Tibial artery (tissue), 4 donors: Measurements from ENCODE around the gene CORO1C.

Source experiments
- DNase-seq, 2 donors: peaks; one replicate each; pipeline ENCODE4 v3.0.0-alpha.2; 2019
- H3K27ac ChIP-seq, 2 donors: fragments of 200-600 bp; sonication (generic) in 1 of 2; 1 replicate in 1 of 2; 2 replicates in 1 of 2; pipeline ENCODE4 v1.5.1; 2018 to 2019; ENCODE audit warnings: mild to moderate bottlenecking in 1 of 2
- H3K27me3 ChIP-seq, 2 donors: fragments of 200-600 bp; sonication (generic) in 1 of 2; one replicate each; pipeline versions ENCODE4 v1.5.1 to v1.6.0; 2016 to 2019
- H3K36me3 ChIP-seq, 3 donors: fragments of 200-600 bp; sonication (generic) in 2 of 3; one replicate each; pipeline ENCODE4 v1.5.1; 2016 to 2019; ENCODE audit warnings: mild to moderate bottlenecking in 2 of 3
- H3K4me1 ChIP-seq, 4 donors: fragments of 200-600 bp; sonication (generic) in 2 of 4; 1 replicate in 3 of 4; 2 replicates in 1 of 4; pipeline ENCODE4 v1.5.1; 2016 to 2019
- H3K4me3 ChIP-seq, 2 donors: fragments of 200-600 bp; sonication (generic) in 1 of 2; 1 replicate in 1 of 2; 2 replicates in 1 of 2; pipeline ENCODE4 v1.5.1; 2018 to 2019; ENCODE audit warnings: mild to moderate bottlenecking in 2 of 2
- H3K9me3 ChIP-seq, 3 donors: fragments of 200-600 bp; sonication (generic) in 1 of 3; one replicate each; pipeline ENCODE4 v1.5.1; 2016 to 2019
- CTCF ChIP-seq, 2 experiments: fragments of 200-600 bp in 1 of 2; fragments of 450-650 bp in 1 of 2; IDR thresholded peaks; one replicate each; pipeline ENCODE4 v1.5.1; 2017 to 2019; ENCODE audit warnings: antibody characterized with exemption in 2 of 2, mild to moderate bottlenecking in 1 of 2, moderate library complexity in 1 of 2
- intact Hi-C: fragments of 100-400 bp; cut with DNase I; formaldehyde crosslinking; loops from one replicate; pipeline ENCODE4 v1.15.0; 2023; ENCODE audit warnings: low total_unique reads

The CORO1C gene

DNA sequence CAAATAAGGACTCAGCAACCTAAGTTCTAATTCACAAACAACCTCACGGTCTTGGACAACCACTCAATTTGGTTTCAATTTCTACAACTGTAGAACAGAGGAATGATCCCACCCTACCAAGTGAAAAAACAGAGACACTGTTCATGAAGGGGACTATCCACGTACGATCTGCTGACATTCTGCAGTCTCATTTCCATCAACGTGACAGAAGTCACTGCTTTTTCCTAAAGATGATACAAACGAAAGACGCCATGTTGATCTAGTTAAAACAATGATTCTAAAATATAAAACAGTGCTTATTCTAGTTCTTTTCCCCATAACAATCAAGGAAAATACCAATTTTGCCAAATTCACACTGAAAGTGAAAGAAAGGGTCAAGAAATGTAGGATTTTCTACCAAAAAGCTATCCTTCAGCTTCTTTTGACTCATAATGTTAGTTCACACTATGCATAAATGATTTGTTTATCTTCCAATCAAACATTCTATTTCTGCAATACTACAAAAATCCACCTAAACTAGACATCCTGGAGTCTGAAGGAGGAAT lies 38.1 kb downstream of the CORO1C start:
- H3K9me3 ChIP-seq = no peaks in the 10 kb centered on the region
- peak overlapping the region; percentile 80 to 94 for H3K27ac ChIP-seq
- no peaks in the 10 kb centered on the region for H3K27me3 ChIP-seq
- no peak for TF ChIP-seq CTCF (IDR thresholded peaks at IDR 0.05)
- H3K36me3 ChIP-seq = peaks cover 2 to 5% (median 5%) of the 10 kb centered on the region in 3 donors
- no peak overlapping the region for H3K4me3 ChIP-seq
- intact Hi-C loops = loop anchor here (5.0 kb wide), 1 partner anchor 39 kb away; the partner anchor contains the start of gene CORO1C
- no peak for DNase-seq
- H3K4me1 ChIP-seq = peaks cover 5 to 95% (median 75%) of the 10 kb centered on the region in 4 donors

DNA sequence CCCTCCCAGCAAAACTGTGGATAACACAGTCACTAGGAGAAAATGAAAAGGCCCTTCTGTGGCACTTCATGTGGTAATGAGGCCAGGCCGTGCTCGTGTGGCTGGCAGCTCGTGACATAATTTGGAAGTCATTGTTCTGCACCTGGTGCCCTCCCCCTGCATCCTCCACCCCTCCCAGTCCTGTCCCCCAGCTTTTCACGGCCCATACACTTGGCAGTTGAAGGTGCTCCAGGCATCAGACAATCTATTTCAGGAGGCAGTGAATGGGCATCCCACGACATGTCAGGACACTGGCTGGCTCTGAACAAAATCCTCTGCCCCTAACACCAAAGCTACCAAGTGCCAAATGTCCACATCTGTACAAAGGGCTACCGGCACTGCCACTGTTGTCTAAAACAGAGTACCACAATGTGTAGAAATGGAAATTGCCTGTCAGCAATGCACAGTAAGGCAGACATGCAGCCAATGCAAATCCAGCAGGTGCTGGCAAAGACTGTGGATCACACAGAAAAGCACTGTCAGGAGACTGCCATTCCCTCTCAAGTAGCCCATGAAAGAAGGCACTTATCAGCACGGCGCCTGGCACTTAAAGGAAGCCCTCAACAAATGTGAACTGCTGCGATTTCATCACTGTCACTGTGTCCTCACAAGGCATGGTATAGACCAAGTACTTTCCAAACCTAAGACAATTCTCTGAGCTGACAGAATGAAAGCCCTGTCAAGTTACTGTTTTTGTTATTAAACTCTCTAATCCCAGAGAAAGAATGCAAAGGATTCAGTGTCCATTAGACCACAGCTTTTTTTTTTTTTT lies 39.1 kb downstream of the CORO1C start:
- intact Hi-C loops = loop anchor here (5.0 kb wide), 1 partner anchor 40 kb away; the partner anchor contains the start of gene CORO1C
- Histone ChIP-seq H3K27me3 (no peaks in the 10 kb centered on the region), H3K4me1 (peaks cover 5 to 95% (median 71%) of the 10 kb centered on the region in 4 donors), H3K36me3 (no peaks in the 10 kb centered on the region), H3K4me3 (peak overlapping the region; percentile 17 to 30), H3K9me3 (no peaks in the 10 kb centered on the region), H3K27ac (peak overlapping the region; percentile 80 to 94)
- peak in 1 of 2 donors; percentile 36 for DNase-seq
- TF ChIP-seq CTCF (IDR thresholded peaks at IDR 0.05) = no peak

DNA sequence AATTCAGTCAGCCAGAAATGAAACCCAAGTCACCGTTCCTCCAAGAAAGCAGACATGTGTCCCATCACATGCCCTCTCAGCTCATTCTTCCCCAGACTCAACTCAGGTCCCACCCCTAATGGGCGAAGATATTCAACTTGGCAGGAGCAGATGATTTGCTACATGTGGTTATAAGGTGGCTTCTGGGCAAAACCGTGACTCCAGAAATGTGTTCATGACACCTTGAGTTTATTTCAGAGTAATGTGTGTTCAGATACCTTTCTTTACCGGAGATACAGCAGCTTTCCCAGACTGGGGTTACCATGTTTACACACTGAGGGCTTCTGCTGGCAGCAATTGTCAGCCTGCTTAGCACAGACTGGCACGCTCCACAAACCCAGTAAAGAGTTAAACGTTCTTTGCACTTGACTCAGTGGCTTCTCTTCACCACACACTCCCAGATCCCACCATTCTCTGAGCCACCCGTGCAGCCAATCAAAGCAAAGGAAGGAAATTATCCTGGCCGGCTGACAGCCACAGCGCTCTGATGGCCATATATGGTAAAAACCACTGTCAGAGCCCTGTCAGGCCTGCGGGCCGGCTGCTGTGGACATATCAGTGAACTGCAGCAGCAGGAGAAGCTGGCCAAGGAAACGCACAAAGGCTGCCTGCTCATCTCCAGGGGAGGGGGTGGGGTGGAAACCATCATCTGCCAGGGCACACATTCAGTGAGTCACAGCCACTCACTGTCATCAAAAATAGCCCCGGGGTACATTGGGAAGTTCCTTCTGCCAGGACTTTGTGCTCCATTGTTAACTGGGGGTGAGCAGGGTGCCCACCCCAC lies 39.9 kb downstream of the CORO1C start:
- intact Hi-C loops = loop anchor here (5.0 kb wide), 1 partner anchor 41 kb away; the partner anchor contains the start of gene CORO1C
- Histone ChIP-seq H3K4me3 (peak overlapping the region; percentile 17 to 30), H3K36me3 (no peaks in the 10 kb centered on the region), H3K27me3 (no peaks in the 10 kb centered on the region), H3K4me1 (peaks cover 5 to 95% (median 72%) of the 10 kb centered on the region in 4 donors), H3K9me3 (no peaks in the 10 kb centered on the region), H3K27ac (peak overlapping the region; percentile 80 to 94)
- peak; percentile 97 to 98 for DNase-seq
- TF ChIP-seq CTCF (IDR thresholded peaks at IDR 0.05) = peak; percentile 53 to 66

- peaks cover 5 to 95% (median 73%) of the 10 kb centered on the region in 4 donors for H3K4me1 ChIP-seq
- no peak for DNase-seq
- intact Hi-C loops = loop anchor here (5.0 kb wide), 1 partner anchor 42 kb away; the partner anchor contains the start of gene CORO1C
Observed at GRCh38 chr12:108690542-108691174, 40.7 kb downstream of the CORO1C start.

More at GRCh38 chr12:108690542-108691174, 40.7 kb downstream of the CORO1C start:
- Histone ChIP-seq H3K36me3 (no peaks in the 10 kb centered on the region), H3K4me3 (peak overlapping the region; percentile 17 to 30), H3K27me3 (no peaks in the 10 kb centered on the region), H3K27ac (peak overlapping the region; percentile 80 to 94), H3K9me3 (no peaks in the 10 kb centered on the region)
- no peak for TF ChIP-seq CTCF (IDR thresholded peaks at IDR 0.05)
